HEK293 (cell line): ENCODE data around the gene FAM227B.

Experiments
- KLF7 ChIP-seq: fragments of 450-650 bp; formaldehyde crosslinking; IDR thresholded peaks from 2 replicates; pipeline ENCODE4 v1.5.1; 2016; ENCODE audit warnings: missing biosample characterization, missing genetic modification characterization, borderline replicate concordance
- REST ChIP-seq: fragments of 450-650 bp; formaldehyde crosslinking; IDR thresholded peaks from 2 replicates; pipeline ENCODE4 v1.5.1; 2016; ENCODE audit warnings: missing biosample characterization, missing genetic modification characterization
- SETDB1 ChIP-seq: IDR thresholded peaks from one replicate; pipeline ENCODE4 v1.6.1; 2017; ENCODE audit warnings: mild to moderate bottlenecking, low read length, moderate library complexity, mixed read lengths; ENCODE audit not compliant: insufficient read length
- YY2 ChIP-seq: fragments of 450-650 bp; formaldehyde crosslinking; IDR thresholded peaks from 2 replicates; pipeline ENCODE4 v1.5.1; 2016; ENCODE audit warnings: missing biosample characterization, missing genetic modification characterization
- ZNF169 ChIP-seq: fragments of 450-650 bp; formaldehyde crosslinking; IDR thresholded peaks from 2 replicates; pipeline ENCODE4 v1.5.1; 2016; ENCODE audit warnings: missing biosample characterization, missing genetic modification characterization
- ZNF211 ChIP-seq: fragments of 450-650 bp; formaldehyde crosslinking; IDR thresholded peaks from 2 replicates; pipeline ENCODE4 v1.5.1; 2016; ENCODE audit warnings: low read depth, missing biosample characterization, missing genetic modification characterization
- ZNF433 ChIP-seq: fragments of 450-650 bp; formaldehyde crosslinking; IDR thresholded peaks from 2 replicates; pipeline ENCODE4 v1.5.1; 2016; ENCODE audit warnings: missing biosample characterization, missing genetic modification characterization, low read depth
- ZNF449 ChIP-seq: fragments of 450-650 bp; formaldehyde crosslinking; IDR thresholded peaks from 2 replicates; pipeline ENCODE4 v1.5.1; 2017; ENCODE audit warnings: missing biosample characterization, mild to moderate bottlenecking, missing genetic modification characterization, moderate library complexity
- ZNF768 ChIP-seq: fragments of 450-650 bp; formaldehyde crosslinking; IDR thresholded peaks from 2 replicates; pipeline ENCODE4 v1.5.1; 2018; ENCODE audit warnings: missing biosample characterization, mild to moderate bottlenecking, missing genetic modification characterization
- TF ChIP-seq, protein P1 (sequence below): fragments of 450-650 bp; formaldehyde crosslinking; IDR thresholded peaks from 2 replicates; pipeline ENCODE4 v1.5.1; 2016; ENCODE audit warnings: missing biosample characterization, missing genetic modification characterization

GRCh38 chr15:49296258-49296657 is 324.4 kb downstream of the FAM227B start:
- TF ChIP-seq KLF7 (tag by site-specific recombination) (no peak), REST (no peak), ZNF211 (tag by site-specific recombination) (no peak), YY2 (tag by site-specific recombination) (no peak), ZNF433 (tag by site-specific recombination) (no peak), SETDB1 (no peak), ZNF768 (tag by site-specific recombination) (no peak), ZNF449 (no peak), ZNF169 (tag by site-specific recombination) (no peak)
- TF ChIP-seq, protein P1, sequence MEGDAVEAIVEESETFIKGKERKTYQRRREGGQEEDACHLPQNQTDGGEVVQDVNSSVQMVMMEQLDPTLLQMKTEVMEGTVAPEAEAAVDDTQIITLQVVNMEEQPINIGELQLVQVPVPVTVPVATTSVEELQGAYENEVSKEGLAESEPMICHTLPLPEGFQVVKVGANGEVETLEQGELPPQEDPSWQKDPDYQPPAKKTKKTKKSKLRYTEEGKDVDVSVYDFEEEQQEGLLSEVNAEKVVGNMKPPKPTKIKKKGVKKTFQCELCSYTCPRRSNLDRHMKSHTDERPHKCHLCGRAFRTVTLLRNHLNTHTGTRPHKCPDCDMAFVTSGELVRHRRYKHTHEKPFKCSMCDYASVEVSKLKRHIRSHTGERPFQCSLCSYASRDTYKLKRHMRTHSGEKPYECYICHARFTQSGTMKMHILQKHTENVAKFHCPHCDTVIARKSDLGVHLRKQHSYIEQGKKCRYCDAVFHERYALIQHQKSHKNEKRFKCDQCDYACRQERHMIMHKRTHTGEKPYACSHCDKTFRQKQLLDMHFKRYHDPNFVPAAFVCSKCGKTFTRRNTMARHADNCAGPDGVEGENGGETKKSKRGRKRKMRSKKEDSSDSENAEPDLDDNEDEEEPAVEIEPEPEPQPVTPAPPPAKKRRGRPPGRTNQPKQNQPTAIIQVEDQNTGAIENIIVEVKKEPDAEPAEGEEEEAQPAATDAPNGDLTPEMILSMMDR, result no peak
